Kidney (tissue), 22 donors: Measurements from ENCODE around the gene ADGRF5. TPM values are rescaled to one million over a fixed set of nuclear protein-coding genes. Genes with fewer than 3 reads are reported as not detected.

Source experiments
- DNase-seq, 5 donors: peaks; one replicate each; pipeline ENCODE4 v3.0.0-alpha.2; 2013 to 2020
- FAIRE-seq: peaks from 2 replicates; lab custom pipeline; 2012; peaks lifted over from hg19 to GRCh38; lab: Jason Lieb, UNC
- H3K27ac ChIP-seq, 2 donors: one replicate each; pipeline ENCODE4 v1.7.0; 2013; ENCODE audit warnings: low read depth in 2 of 2, low read length in 2 of 2, inconsistent platforms in 1 of 2
- H3K27me3 ChIP-seq: one replicate; pipeline ENCODE4 v1.7.1; 2013; ENCODE audit warnings: low read length, inconsistent platforms; ENCODE audit not compliant: control insufficient read depth, insufficient read depth
- H3K36me3 ChIP-seq, 3 donors: one replicate each; pipeline versions ENCODE4 v1.7.0 to v1.7.1; 2013; ENCODE audit warnings: low read length in 3 of 3, control low read depth in 1 of 3, inconsistent platforms in 1 of 3; ENCODE audit not compliant: insufficient read depth in 3 of 3, control insufficient read depth in 2 of 3
- H3K4me1 ChIP-seq, 3 donors: one replicate each; pipeline versions ENCODE4 v1.7.0 to v1.7.1; 2013; ENCODE audit warnings: low read length in 3 of 3, inconsistent platforms in 1 of 3, low read depth in 1 of 3; ENCODE audit not compliant: control insufficient read depth in 2 of 3, insufficient read depth in 2 of 3
- H3K4me3 ChIP-seq, 3 donors: one replicate each; pipeline versions ENCODE4 v1.7.0 to v1.8.1; 2013; ENCODE audit warnings: low read length in 3 of 3, control low read depth in 1 of 3, inconsistent platforms in 1 of 3
- H3K9ac ChIP-seq, 3 donors: one replicate each; pipeline versions ENCODE4 v1.7.0 to v1.7.1; 2013; ENCODE audit warnings: low read length in 3 of 3, control low read depth in 1 of 3, inconsistent platforms in 1 of 3
- H3K9me3 ChIP-seq, 3 donors: one replicate each; pipeline versions ENCODE4 v1.7.0 to v1.7.1; 2013; ENCODE audit warnings: low read length in 3 of 3, control low read depth in 1 of 3, inconsistent platforms in 1 of 3; ENCODE audit not compliant: control insufficient read depth in 2 of 3, insufficient read depth in 1 of 3
- CTCF ChIP-seq: IDR thresholded peaks from 3 replicates; pipeline ENCODE4 v1.5.1; 2012; ENCODE audit warnings: mild to moderate bottlenecking, moderate library complexity, borderline replicate concordance; ENCODE audit not compliant: insufficient read depth; ENCODE audit errors: extremely low read depth
- intact Hi-C: fragments of 100-400 bp; cut with DNase I; formaldehyde crosslinking; loops from one replicate; pipeline ENCODE4 v1.11.1; 2022
- long read RNA-seq, 10 donors: library from polyadenylated mRNA in 1 of 10; unstranded in 1 of 10; transcript quantifications; one replicate each; pipeline ENCODE4 v2.0.0 and lab custom pipeline, GENCODE V29; 2021 to 2026
- polyA plus RNA-seq: library from polyadenylated mRNA; stranded (reverse); fragments of 350-450 nt; fragmentation: Illumina TruSeq; extraction: RNeasy Lipid Tissue Mini Kit (QIAGEN cat#74804); gene quantifications from one replicate; pipeline ENCODE4 v1.2.3, GENCODE V29; 2014; ENCODE audit warnings: low read depth, low replicate concordance; ENCODE audit not compliant: insufficient read depth
- total RNA-seq: library from RNA; stranded (reverse); fragmentation: NEBNext Ultra II Directional; extraction: Animal tissue kit (Norgen Biotek cat#: 25700); gene quantifications from one replicate; pipeline ENCODE4 v1.2.1, GENCODE V29; 2021
- donor health status: control.
- donor health status: control.
- donor health status: control.
- donor health status: control.
- donor health status: control.
- donor health status: DM: yes; HTN: yes; CAD: no.
- donor health status: Normal renal cell carcinoma (clear cell type).

ADGRF5 gene
- 51.7 TPM for total RNA-seq
- 44.1 TPM for polyA plus RNA-seq
- long read RNA-seq, donor 1, result 0 reads
- long read RNA-seq, donor 2, full-length matches to known transcripts, result 1 of 9 reads
- long read RNA-seq, donor 2, partial matches to known transcripts, result 8 of 9 reads
- long read RNA-seq, donor 2, other reads (novel, unspliced or antisense), result 0 of 9 reads
- long read RNA-seq, donor 3, partial matches to known transcripts, result 6 of 6 reads
- long read RNA-seq, donor 3, other reads (novel, unspliced or antisense), result 0 of 6 reads
- long read RNA-seq, donor 4, result 0 reads
- long read RNA-seq, donor 5, result 0 reads
- long read RNA-seq, donor 6, full-length matches to known transcripts, result 1 of 1 reads
- long read RNA-seq, donor 6, partial matches to known transcripts, result 0 of 1 reads
- long read RNA-seq, donor 6, other reads (novel, unspliced or antisense), result 0 of 1 reads
- long read RNA-seq, donor 7, full-length matches to known transcripts, result 5 of 16 reads
- long read RNA-seq, donor 7, partial matches to known transcripts, result 6 of 16 reads
- long read RNA-seq, donor 7, other reads (novel, unspliced or antisense), result 5 of 16 reads
- long read RNA-seq, donor 8, full-length matches to known transcripts, result 1 of 1 reads
- long read RNA-seq, donor 8, partial matches to known transcripts, result 0 of 1 reads
- long read RNA-seq, donor 8, other reads (novel, unspliced or antisense), result 0 of 1 reads
- long read RNA-seq, donor 9, result 0 reads
- long read RNA-seq, donor 10, full-length matches to known transcripts, result 1 of 1 reads
- long read RNA-seq, donor 10, partial matches to known transcripts, result 0 of 1 reads
- long read RNA-seq, donor 10, other reads (novel, unspliced or antisense), result 0 of 1 reads

- intact Hi-C loops, result no loop called here
- Histone ChIP-seq H3K4me3 (peak within 1 kb of the TSS; percentile 12 to 51 (median 34)), H3K27ac (peak within 1 kb of the TSS; percentile 59 to 67), H3K36me3 (no peaks in the 10 kb centered on the region), H3K9ac (peak within 1 kb of the TSS in 1 of 3 donors; percentile 28), H3K9me3 (no peaks in the 10 kb centered on the region), H3K4me1 (peaks cover 0 to 5% (median 0%) of the 10 kb centered on the region in 3 donors), H3K27me3 (no peaks in the 10 kb centered on the region)
- TF ChIP-seq CTCF, result no peak
- FAIRE-seq (no peak), DNase-seq (no peak)
Observed at GRCh38 chr6:46921731-46922130, at the start of gene ADGRF5. Gene ADGRF5 (minus strand): TSS chr6:46921938. CDS start chr6:46906762, 15,176 bp downstream.

- FAIRE-seq, result no peak
- intact Hi-C loops, result no loop called here
- TF ChIP-seq CTCF, result no peak
Observed at GRCh38 chr6:46969206-46969605, 47.5 kb upstream of the ADGRF5 start.

GRCh38 chr6:46967826-46968349 lies 46.1 kb upstream of the ADGRF5 start:
- H3K4me3 ChIP-seq, result no peak overlapping the region
- FAIRE-seq (peak; percentile 58), DNase-seq (no peak)
- H3K27ac ChIP-seq, result no peak overlapping the region
- H3K4me1 ChIP-seq, result no peaks in the 10 kb centered on the region
- H3K9me3 ChIP-seq, result no peaks in the 10 kb centered on the region
- H3K9ac ChIP-seq, result no peak overlapping the region
- no peak for TF ChIP-seq CTCF
- no peaks in the 10 kb centered on the region for H3K27me3 ChIP-seq
- H3K36me3 ChIP-seq, result no peaks in the 10 kb centered on the region
- intact Hi-C loops, result no loop called here

More at GRCh38 chr6:46969206-46969605, 47.5 kb upstream of the ADGRF5 start:
- H3K4me3 ChIP-seq, result no peak overlapping the region
- no peak for DNase-seq
- no peak overlapping the region for H3K9ac ChIP-seq
- H3K36me3 ChIP-seq, result no peaks in the 10 kb centered on the region
- H3K27ac ChIP-seq, result no peak overlapping the region
- no peaks in the 10 kb centered on the region for H3K27me3 ChIP-seq
- H3K4me1 ChIP-seq, result no peaks in the 10 kb centered on the region
- H3K9me3 ChIP-seq, result no peaks in the 10 kb centered on the region
